HG03175 (cell line): ENCODE measurements around the gene ABRACL.
"Not testable (repeated sequence)": the region's sequence is repeated elsewhere in the genome, so short reads cannot be mapped to it uniquely, and the experiment has no call there.

Source experiments
- ATAC-seq: cut with Tn5 transposase; IDR thresholded peaks from one replicate; pipeline ENCODE4 v1.9.1; 2021; ENCODE audit warnings: mild to moderate bottlenecking, moderate library complexity; ENCODE audit not compliant: unreplicated experiment

ABRACL gene

GRCh38 chr6:139028658-139029469 is at the start of gene ABRACL:
TSS of gene ABRACL (plus strand) at chr6:139028745. CDS start at chr6:139034161, 5,416 bp downstream.
- peak; percentile 56 for ATAC-seq

GRCh38 chr6:138979365-138979764 is 49.2 kb upstream of the ABRACL start:
- no peak for ATAC-seq

DNA sequence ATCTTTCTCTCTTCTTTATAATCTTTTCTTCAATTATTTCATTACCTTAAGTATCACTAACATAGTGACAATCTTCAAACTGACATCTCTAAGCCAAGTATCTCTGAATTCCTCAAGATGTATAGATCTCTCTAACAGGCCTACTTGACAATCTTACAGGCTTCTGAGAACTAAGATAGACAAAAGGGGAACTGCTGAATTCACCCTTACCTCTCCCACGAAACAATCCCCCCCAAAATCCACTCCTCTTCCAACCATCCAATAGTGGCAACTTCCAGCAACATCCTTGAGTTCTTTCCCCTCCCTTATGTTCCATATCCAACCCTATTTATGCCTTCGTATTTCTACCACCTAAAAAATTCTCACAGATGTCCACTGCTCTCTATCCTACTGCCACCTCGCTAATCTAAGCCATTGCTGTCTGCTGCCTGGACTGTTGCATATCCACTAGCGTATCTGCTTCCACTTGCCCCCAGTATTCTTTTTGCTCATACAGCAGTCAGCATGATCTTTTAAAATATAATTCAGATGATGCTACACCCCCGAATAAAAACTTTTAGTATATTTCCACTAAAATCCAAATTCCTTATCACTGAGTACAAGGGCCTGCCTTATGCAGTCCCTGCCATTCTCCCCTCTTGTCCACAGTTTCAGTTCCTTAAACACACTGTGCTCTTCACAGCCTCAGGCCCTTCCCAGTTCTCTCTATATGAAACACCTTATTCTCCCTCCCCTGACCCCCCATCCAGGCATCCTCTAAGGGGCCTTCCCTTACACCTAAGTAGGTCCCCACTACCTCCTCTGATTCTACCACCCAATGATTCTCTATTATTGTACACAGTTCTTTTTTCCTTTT is 48.5 kb upstream of the ABRACL start:
- ATAC-seq = no peak

- ATAC-seq = no peak
Measured at GRCh38 chr6:138981416-138981815, 47.1 kb upstream of the ABRACL start.

DNA sequence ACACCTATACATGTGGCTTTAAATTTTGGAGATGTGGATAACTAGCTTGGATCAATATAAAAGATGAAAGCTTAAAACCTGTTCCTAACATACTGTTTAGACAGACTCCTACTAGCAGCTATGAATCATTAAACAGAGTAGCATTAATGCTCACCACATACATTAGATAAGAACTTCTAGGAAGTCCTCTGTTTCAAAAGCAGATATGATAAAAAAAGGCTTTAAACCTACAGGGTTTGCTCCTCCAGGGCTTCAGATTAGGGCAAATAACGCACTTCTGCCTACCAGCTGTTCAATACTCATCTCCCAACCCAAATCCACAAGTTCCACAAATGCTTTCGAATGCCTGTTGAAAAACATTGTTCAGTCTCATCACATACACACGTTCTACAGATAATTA is 42.0 kb upstream of the ABRACL start:
- ATAC-seq = no peak

DNA sequence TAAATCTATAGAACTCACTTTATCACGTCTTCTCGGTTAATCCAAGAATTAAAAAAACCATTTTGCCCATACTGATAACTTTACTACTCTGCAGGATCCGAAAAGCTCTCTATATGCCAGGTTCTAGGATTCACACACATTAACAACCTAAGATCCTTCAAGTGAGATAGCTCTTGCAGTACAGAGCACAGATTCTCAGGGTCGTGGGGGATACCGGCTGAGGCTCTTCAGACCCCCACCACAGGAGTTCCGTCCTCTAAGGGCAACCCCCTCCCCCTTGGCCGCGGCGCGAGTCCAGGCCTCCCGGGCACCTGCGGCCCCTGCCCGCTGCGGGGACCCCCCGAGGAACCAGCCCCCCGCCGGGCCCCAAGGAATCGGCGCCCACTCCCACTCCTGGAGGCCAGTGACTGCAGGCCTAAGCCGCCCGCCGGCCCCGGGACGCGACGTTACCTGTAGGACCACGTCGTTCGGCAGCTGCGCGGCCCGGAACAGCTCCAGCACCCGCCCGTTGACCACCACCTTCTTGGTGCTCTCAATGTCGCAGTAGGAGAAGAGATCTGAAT is 41.4 kb upstream of the ABRACL start:
- ATAC-seq = no peak

- peak; percentile 91 for ATAC-seq
Measured at GRCh38 chr6:138987643-138988468, 40.7 kb upstream of the ABRACL start, which contains the start of gene REPS1. TSS of gene REPS1 (minus strand) at chr6:138988253. CDS start at chr6:138987682, 571 bp downstream.

- peak; percentile 10 for ATAC-seq
Measured at GRCh38 chr6:138988469-138988834, 40.1 kb upstream of the ABRACL start.

GRCh38 chr6:138989098-138989983 is 39.2 kb upstream of the ABRACL start:
- ATAC-seq = no peak

- no peak for ATAC-seq
Measured at GRCh38 chr6:138991206-138991605, 37.3 kb upstream of the ABRACL start.

DNA sequence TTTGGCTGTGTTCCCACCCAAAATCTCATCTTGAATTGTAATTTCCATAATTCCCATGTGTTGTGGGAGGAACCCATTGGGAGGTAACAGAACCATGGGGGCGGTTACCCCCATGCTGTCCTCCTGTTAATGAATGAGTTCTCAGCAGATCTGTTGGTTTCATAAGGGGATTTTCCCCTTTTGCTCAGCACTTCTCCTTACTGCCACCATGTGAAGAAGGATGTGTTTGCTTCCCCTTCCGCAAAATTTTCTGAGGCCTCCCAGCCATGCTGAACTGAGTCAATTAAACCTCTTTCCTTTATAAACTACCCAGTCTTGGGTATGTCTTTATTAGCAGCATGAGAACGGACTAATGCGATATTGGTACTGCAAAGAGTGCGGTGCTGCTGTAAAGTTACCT is 35.6 kb upstream of the ABRACL start:
- ATAC-seq = not testable (repeated sequence)

DNA sequence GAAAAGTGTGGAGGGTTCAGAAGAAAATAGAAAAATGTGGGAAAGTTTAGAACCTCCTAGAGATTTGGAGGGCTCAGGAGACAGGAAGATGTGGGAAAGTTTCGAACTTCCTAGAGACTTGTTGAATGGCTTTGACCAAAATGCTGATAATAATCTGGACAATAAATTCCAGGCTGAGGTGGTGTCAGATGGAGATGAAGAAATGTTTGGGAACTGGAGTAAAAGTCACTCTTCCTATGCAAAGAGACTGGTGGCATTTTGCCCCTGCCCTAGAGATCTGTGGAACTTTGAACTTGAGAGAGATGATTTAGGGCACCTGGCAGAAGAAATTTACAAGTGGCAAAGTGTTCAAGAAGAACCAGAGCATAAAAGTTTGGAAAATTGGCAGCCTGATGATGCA is 35.1 kb upstream of the ABRACL start:
- not testable (repeated sequence) for ATAC-seq

- no peak for ATAC-seq
Measured at GRCh38 chr6:138996524-138996923, 32.0 kb upstream of the ABRACL start.

- no peak for ATAC-seq
Measured at GRCh38 chr6:138997136-138997535, 31.4 kb upstream of the ABRACL start.

DNA sequence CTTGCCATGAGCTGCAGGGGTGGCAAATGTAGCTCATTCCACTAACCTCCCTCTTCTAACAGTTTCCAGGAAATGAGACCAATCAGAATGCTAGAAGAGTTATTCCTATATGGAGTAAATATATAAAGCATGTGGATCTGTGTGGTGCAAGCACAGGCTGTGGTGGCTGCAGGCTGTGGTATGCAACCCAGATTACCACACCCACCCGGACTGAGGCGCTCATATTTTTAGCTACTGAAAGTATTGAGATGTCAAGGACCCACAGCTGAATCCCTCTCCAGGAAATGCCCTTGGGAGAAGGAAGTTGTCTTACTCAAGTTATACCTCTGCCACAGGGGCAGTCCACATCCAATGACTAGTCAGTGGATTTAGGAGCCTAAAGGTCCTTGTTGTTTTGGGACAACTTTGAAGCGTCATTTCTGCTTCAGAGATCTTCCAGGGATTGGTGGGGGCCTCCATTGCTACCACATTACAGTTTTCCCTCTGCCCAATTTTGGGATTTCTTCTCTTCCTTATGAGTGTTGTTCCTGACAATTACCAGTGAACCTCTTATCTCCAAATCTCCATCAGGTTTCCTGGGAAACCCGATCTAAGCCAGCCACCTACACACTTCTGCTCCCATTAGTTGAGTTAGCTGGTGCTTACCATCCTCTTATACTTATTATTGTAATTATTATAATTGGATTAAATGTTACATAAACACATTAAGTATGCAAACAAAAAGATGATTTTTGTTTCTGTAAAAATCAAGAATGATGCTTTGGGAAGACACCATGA is 28.4 kb upstream of the ABRACL start:
- ATAC-seq = no peak

- no peak for ATAC-seq
Measured at GRCh38 chr6:139003751-139004150, 24.8 kb upstream of the ABRACL start.

DNA sequence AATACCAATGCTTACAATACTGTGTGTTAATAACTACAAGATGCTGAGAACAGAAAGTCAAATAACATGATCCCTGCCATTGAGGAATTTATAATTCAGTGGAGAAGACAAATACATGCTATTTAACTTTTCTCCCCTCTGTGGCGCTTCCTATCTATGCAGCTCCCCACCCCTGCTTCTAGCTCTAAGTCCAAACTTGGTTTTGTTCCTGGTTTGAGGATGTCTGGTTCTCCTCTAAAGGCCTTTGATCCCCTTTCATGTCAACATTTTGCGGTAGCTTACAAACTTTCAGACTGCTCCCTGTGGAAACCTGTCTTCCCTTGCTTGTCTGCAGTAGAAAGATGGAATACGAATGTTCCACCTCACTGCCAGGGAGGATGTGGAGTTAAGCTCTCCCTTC is 22.1 kb upstream of the ABRACL start:
- ATAC-seq = no peak

- ATAC-seq = no peak
Measured at GRCh38 chr6:139007428-139007827, 21.1 kb upstream of the ABRACL start.

DNA sequence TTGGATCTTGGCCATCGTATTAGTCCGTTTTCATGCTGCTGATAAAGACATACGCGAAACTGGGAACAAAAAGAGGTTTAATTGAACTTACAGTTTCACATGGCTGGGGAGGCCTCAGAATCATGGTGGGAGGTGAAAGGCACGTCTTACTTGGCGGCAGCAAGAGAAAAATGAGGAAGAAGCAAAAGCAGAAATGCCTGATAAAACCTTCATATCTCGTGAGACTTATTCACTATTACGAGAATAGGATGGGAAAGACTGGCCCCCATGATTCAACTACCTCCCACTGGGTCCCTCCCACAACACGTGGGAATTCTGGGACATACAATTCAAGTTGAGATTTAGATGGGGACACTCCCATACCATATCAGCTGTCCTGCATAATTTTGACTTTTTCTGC is 20.4 kb upstream of the ABRACL start:
- ATAC-seq = no peak
